Right forelimb (tissue), 1 donor: ENCODE data around the gene MYRFL.
A peak's percentile ranks its signal among the peaks of the same experiment; 100 is the strongest.
"Not testable (repeated sequence)": the region's sequence is repeated elsewhere in the genome, so short reads cannot be mapped to it uniquely, and the experiment has no call there.

ENCODE experiments used
- DNase-seq: peaks from one replicate; pipeline ENCODE4 v3.0.0-alpha.2; 2018

Gene MYRFL

DNA sequence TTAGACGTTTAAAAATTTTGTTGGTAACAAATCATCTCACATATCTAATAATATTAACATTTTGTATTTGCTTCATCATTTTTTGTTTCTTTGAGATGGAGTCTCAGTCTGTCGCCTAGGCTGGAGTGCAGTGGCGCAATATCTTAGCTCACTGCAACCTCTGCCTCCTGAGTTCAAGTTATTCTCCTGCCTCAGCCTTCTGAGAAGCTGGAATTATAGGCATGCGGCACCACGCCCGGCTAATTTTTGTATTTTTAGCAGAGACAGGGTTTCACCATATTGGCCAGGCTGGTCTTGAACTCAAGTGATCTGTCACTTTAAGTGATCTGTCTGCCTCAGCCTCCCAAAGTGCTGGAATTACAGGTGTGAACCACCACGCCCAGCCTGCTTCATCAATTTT lies 169.1 kb downstream of the MYRFL start:
- DNase-seq = not testable (repeated sequence)

- no peak for DNase-seq
Observed at GRCh38 chr12:69994724-69995173, 169.7 kb downstream of the MYRFL start.

DNA sequence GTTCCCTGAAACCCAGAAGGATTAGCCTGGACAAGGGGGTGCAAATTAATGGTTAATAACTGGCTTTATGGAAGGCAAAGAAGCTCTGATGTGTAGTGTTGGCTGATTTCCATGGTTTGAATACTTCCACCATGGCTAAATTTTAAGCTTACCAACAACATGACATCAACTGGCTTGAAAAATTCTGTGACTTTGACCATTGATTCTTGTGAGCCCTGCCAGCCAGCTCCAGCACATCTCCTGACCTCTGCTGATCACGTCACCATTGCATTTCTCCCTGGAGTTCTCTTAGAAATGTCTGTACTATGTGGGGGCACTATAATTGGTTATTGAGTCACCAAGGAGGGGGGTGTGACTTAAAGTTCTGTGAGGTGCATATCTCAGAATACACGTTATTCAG lies 171.2 kb downstream of the MYRFL start:
- no peak for DNase-seq

DNA sequence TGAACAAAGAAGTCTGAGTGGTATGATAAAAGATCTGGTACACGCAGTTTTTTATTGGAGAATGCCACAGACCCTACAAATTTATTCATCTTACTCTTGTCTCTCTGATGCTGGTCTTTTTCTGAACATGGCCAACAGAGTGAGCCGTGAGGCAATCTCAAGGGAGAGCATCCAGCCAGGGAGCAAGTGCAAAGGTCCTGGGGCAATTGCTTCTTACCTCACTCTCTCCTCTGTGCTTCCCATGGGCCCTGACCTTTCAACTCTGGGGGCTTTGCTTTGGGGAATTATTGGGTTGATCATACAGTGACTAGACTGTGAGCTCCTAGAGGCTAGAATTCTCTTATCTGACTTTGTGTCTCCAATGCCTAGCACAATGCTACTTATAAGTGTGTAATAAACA lies 171.7 kb downstream of the MYRFL start:
- no peak for DNase-seq

- no peak for DNase-seq
Observed at GRCh38 chr12:69998011-69998410, 173.0 kb downstream of the MYRFL start.

GRCh38 chr12:69998922-69999321 lies 173.9 kb downstream of the MYRFL start:
- DNase-seq = no peak

DNA sequence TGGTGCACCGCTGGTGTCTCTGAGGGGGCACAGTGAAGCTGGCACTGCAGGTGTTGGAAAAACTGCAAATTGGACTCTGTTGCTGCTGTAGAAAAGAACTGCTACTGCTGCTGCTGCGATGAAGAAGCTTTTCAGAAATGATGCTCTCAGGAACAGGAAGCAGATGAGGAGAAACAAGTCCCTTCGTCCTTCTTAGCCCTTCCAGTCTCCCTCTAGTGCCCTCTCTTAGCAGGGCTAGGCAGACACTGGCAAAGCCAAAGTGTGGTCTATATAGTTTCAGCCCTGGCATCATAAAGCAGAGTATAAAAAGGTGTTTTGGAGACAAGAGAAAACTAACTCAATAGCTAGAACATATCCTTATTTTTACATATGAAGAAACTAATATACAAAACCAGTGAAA lies 174.5 kb downstream of the MYRFL start:
- DNase-seq = no peak

DNA sequence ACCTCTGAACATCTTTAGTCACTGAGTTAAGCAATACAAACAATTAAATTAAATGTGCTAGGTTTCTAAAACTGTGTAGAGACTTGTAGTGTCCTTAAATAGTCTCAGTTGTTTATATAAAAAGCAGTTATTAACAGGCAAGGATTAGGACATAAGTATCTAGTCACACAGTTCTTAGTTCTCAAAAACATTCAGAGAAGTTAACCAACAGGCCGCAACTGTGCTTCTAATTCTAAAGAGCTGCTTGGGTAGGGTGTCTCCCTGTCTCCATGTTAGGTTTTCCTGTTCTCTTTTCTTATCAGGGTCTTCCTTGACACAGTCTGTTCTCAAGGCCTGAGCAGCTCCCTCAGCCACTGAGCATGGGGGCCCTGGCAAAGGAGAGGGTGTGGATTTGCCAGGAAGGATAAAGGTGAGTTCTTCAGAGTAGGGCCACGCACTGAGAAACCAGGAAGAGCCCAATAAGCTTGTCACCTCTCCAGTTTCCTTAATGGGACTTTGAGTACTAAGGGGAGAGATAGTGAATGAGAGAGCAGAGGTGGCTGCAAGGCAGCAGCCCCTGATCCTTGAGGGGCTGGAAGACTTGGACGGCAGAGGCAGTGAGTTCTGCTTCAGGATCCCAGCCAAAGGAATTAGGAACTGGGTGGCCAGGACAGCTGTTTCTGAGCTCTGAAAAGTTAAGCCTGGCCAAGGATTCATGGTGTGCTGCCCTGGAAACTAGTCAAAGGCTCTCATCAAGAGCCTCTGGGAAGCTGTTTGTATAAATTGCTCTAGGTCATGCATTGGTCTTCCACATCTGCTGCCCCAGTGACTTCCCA lies 177.3 kb downstream of the MYRFL start:
- peak; percentile 78 for DNase-seq

GRCh38 chr12:70002912-70003255 lies 177.9 kb downstream of the MYRFL start:
- no peak for DNase-seq

GRCh38 chr12:70005864-70006618 lies 181.0 kb downstream of the MYRFL start:
- DNase-seq = no peak

- no peak for DNase-seq
Observed at GRCh38 chr12:70006619-70006973, 181.6 kb downstream of the MYRFL start.

GRCh38 chr12:70007687-70008086 lies 182.7 kb downstream of the MYRFL start:
- no peak for DNase-seq
